NT2/D1 (cell line): ENCODE measurements around the gene ALOX15B.

ENCODE experiments used
- YY1 ChIP-seq: IDR thresholded peaks from 2 replicates; pipeline ENCODE4 v1.6.1; 2011; ENCODE audit not compliant: insufficient read length, insufficient read depth
- ZNF274 ChIP-seq: IDR thresholded peaks from 2 replicates; pipeline ENCODE4 v1.6.1; 2011; ENCODE audit warnings: mild to moderate bottlenecking, low read depth, low read length

DNA sequence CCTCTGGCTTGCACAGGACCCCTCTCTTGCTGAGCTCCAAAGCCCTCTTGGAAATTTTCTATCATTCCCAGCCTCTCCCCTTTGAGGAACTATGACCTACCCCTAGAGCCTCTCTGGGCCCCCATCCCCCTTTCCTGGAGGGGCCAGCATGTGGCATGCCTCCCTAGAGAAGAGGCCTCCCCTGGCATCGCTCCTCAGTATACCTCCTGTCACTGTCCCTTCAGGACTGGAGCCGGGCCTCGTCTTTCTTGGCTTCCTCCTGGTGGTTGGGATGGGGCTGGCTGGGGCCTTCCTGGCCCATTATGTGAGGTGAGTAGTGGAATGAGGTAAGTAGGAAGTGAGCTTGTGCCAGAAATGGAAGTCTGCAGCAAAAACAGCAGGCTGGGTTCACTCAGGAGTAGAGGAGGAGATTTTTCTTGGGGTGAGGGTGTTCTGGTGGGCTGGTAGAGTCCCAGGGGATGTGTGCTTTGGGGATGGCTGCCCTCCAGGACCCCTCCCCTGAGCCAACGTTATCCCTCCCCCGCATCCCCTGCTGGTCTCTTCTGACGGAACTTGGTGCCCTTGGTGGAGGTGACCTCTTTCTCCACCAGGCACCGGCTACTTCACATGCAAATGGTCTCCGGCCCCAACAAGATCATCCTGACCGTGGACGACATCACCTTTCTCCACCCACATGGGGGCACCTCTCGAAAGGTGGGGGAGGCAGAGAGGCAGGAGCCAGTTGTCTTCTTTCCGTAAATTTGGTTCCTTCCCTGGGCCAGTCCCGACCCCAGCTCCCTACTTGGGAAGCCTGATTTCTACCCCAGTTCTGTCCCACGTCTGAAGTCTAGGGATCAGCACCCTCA is 31.8 kb upstream of the ALOX15B start:
- TF ChIP-seq YY1, result no peak
- no peak for TF ChIP-seq ZNF274
